GM21786 (cell line): ENCODE measurements around the gene APCDD1.

ENCODE experiments used
- ATAC-seq: cut with Tn5 transposase; IDR thresholded peaks from one replicate; pipeline ENCODE4 v1.9.1; 2021; ENCODE audit not compliant: unreplicated experiment

The APCDD1 gene

DNA sequence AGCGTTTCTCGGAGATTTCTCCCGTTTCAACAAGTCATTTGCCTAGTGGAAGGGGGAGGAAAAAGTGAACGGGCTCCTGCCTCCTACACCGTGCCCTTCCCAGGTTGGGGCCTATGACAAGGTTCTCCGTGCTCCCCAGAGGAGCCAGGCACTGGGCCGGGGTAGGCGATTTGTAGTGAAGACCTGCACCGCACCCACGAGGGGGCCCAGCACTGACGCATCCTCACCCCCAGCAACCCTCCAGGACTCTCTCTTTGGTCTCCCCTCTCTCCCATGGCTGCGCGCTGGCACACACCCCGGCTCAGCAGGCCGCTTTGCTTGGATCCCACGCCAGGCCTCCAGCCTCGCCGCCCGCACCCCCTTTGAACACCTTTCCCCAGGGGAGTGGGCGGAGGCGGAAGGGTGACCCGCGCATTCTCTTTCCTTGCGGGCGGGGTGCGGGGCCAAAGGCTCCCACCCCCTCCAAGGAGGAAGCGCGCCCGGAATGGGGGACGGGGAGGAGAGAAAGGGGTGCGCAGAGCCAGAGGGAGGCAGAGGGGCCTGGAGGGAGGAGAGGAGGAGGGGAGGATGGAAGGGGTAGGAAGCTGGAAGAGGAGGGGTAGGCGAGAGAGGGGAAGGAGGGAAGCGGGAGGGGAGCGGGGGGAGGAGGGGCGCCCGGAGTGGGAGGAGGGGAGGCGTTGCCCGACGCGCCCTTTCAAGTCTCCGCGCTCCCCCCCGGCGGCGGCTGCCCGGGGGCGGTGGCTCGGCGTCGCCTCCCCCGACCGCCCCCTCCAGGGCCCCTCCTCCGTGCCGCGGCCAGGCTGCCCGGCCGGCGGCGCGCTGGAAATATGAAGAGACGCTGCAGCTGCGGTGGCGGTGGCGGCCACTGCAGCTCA is at the start of gene APCDD1:
Gene APCDD1, plus strand, starts transcription at position 830 of the 875 bp plus-strand sequence. CDS start 347 bp downstream, outside the sequence.
- no peak for ATAC-seq

DNA sequence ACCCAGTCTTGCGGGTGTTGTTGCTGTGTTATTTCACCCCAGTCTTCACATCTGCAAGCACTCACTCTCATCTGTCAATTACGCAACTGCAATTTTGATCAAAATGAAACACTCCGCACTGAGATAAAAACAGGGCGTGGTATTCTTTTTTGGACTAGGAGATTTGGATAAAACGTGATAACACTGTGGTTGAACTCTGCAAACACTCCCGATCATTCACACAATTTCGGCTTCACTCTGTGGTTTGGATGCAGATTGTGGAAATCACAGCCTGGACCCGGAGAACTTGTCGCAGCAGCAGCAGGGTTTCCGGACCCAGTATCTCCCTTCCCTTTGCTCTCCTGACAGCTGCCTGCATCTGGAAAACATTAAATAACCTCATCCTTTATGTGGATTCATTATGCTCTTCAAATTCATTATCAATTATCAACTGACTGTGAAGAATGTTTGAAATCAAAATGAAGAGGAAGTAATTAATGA is 49.4 kb upstream of the APCDD1 start:
- ATAC-seq, result no peak

DNA sequence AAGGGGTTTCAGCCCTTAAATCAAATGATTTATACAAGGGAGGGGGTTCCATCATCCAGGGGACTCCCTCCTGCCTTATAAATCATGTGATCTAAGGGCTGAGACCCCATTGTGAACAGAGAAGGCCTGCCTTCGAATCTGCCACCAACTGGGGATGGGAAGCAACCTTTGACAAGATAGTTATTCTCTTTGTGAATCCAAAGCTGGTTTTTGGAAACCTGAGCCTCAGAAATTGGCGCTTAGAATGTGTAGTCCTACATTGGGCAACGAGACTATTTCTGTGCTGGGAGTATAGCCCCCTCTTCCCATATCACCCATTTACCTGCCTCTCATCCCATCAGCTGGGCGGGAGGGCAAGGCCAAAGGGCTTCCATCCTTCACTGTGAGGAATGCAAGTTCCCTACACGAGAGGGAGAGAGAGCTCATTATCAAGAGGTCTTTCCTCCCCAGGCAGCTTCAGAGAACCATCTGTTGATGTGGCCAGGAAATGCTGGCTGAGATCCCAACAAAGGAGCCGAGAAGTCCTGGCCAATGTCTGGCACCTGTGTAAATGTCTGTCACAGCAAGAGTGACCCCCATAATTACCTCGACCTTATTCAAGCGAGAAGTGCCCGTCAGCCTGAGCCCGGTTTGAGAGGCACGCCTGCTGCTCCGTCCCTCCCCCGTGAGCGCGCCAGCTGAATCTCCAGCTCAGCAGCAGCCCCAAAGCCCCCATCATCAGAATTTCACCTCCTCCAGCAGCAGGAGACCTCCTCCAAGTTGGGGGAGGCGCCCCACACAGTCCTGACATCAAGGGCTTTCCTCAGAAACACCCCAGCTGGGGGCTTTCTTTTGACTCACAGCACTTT is 48.4 kb upstream of the APCDD1 start:
- ATAC-seq, result no peak

DNA sequence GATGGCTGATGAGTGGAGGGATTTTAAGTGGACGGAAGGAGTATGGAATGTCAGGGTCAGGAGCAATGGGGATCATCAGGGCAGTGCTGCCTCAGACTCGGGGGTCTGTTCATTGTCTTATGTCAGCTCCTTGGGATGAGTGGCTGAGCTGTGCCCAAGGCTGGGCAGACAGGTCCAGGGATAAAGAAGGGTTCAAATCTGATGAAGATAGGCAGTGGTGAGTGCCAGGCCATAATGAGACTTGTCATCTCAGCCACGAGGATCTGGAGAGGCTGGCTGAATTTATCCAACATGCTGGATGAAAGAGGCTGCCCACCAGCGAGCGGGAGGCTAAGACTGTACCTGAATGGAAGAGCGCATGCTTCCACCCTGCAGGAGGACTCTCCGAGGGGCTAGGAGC is 46.3 kb upstream of the APCDD1 start:
- ATAC-seq, result no peak

DNA sequence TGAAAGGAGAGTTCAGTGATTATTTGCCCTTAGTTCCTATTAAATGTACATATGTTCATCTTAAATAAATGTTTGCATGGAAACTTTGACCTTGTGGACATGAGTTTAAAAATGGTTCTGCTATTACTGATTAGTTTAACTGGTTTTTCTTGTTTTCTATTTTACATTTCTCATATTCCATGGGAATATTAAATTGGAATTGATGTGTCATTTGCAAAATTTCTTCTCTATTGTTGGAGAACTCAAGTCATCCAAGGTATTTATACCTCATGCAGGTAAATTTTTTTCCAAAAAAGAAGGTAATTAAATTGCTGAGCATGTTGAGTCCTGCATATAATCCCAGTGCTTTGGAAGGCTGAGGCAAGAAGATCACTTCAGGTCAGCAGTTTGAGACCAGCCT is 45.4 kb upstream of the APCDD1 start:
- no peak for ATAC-seq

DNA sequence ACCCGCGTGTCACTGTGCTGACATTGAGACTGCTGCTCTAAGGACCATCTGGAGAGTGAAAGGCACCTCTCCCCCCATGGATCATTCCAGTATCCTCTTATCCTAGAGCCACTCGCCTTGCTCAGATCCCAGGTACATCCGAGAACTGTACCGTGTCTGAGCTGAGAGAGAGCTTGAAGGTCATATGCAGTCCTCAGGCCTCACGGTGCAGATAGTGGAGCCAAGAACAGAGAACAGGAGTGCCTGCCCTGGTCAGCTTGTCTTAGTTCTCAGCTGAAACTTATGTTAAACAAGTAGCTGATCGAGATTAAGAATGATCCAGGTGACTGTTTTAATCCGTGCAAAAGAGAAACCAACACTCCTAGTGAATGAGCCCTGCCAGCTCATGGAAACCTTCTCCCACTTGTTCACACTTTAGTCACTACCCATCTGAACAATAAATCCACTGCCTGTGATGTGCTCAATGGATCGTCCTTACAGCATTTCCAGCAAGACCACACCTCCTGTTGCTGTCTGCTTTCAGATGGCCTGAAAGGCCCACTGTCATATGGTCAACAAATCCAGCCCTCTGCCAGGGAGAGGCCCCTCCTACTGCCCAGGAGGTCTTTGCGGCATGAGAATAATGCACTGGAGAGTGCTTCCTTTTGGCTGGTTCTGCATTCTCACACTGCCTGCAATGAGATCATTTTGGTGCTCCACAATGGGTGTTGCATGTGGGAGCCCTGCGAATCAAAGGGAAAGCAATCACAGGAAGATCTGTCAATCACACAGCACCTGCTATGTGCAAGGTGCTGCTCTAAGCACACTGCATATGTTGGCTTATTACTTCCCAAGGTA is 43.7 kb upstream of the APCDD1 start:
- no peak for ATAC-seq

DNA sequence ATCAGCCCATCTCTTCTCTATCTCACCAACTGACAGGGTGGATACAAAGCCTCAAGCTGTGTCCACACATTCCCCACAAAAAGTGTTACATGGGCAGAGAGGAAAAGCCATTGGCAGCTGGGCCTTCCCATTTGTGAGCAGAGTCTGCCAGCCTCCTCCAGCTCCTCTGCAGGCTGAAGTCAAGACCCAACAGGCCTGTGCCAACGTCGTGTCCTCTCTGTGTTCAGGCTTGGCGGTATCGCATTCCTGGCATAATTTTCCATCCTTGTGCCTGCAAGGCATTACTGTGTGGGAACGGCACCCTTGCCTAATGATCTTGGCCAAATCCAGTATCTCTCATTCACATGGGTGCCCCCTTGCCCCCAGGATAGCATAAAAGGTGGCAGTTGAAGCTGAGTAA is 41.5 kb upstream of the APCDD1 start:
- no peak for ATAC-seq

DNA sequence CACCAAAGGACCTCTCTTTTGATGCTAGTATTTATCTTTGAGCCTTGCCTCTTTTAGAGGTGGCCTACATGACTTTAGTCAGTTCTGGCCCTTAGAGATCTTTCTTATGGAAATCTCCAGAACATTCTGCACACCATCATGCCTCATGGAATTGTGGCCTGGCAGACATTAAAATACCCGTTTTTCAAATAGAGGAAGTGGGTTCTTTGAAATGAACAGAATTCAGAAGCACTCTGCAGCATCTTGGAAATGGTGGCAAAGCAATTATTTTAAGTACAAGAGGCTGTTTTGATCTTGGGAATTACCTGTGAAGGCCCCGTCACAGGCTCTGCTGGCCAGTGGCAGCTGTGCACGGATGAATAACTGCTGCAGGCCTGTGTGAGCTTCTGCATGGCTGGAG is 40.7 kb upstream of the APCDD1 start:
- no peak for ATAC-seq

DNA sequence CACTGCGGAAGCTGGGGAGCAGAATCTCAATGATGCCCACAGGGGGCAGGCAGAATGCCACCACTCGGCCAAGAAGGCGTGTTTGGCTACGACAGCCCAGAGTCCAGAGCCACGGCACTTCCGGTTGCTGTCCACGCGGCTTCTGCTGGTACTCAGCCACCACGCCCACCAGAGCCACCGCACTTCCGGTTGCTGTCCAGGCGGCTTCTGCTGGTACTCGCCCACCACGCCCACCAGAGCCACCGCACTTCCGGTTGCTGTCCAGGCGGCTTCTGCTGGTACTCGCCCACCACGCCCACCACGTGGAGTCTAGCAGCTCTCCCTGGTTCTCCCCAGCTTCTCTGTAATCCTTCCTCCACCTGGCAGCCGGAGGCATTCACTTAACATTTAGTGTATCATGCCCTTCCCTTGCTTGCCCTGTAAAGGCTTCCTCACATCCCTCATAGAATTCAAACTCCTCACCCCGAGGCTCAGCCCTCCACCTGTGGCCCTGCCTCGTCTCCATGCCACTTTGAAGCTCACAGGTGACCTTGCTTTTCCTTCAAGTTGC is 40.1 kb upstream of the APCDD1 start:
- no peak for ATAC-seq

DNA sequence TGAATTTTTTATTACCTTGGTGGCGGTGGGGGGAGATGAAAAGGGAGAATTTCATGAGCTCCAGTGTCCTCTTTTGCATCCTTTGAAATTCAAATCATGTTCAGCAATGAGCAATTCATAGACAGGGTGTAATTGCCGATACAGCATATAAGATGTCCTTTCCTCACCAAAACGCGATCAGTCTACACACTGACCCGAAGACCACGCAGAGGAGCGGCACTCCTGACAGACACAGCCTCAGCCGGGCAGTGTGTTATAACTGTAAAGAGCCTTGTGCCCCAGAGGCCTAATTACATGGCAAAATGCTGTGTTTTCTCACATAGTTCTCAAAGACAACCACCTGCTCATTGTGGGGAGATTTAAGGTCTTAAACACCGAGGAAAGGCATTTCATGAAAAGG is 38.4 kb upstream of the APCDD1 start:
- ATAC-seq, result no peak

DNA sequence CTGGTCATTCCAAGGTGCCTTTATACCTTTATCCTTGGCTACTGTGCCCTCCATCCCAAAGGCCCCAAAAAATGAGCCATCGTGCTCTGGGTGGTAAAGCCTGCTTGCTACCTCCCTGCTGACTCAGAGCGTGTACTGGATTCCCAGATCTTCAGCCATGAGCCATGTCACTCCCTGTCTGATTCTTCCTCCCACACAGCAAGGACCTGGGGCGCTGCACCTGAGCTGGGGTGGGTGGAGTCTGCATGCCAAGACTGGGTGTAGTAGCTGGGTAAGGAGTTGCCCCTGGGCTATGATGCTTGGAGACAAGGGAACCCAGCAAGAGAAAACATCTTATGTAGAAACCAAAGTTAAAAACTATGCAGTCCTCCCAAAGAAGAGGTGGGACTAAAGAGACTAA is 37.2 kb upstream of the APCDD1 start:
- ATAC-seq, result no peak

DNA sequence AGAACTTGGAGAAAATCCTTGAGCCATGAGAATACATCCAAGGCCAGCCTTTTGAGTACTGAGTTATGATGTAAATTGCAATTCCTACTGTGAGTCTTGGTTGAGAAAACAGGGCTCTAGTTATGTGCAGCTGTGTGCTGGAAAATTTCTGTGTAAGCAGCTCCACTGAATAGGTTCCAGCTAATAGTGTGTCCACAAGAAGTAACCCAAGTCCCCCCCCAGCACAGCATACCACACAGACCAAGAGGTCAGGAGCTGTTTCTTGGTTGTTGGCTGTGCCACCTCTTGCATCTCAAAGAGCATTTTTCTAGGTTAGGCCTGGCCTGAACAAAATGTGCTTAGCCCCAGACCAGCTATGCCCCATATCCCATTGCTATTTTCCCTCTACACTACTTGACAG is 36.8 kb upstream of the APCDD1 start:
- ATAC-seq, result no peak

DNA sequence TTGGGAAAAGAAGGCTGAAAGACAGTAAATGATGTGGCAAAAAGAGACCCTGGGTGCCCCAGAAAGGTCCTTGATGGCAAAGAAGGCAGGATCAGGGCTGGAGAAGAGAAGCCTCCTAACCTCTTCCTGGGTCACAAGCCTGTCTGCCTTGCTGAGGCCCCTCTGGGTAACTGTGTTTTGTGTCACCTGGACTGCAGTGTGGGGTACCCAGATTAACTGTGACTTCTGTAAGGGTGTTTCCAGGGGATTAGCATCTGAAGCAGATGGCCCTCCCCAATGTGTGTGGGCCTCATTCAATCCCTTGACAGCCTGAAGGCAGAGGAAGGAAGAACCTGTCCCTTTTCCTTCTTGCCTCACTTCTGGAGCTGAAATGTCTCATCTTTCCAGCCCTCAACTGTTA is 35.6 kb upstream of the APCDD1 start:
- no peak for ATAC-seq

DNA sequence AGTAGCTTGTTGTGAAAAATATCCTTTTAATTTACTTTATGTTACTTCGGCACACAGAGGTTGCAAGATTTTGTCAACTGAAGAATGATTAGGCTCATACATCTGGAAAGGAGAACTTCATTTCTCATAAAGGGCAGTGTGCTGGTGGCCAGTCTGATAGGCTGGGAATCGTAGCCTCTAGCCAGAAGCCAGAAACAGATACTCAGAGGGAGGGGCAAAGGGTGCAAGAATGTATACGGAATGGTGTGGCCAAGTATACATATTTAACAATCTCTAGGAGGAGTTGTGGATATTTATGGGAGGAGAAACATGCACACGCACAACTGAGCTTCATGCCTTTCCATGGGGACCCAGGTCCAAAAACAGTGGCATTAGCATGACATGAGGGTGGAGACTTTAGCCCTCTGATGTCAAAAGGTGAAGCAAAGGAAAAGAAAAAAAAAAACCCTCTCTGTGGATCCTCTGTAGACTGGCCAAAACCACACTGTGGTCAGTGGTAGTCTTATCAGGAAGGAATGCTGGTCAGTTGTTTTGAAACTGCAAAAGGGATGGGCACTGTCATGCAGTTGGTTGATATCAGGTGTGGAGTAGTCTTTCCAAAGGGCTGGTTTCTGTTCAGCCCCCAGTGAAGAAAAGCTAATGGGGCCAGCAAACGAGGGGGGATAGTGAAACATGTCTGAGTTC is 34.9 kb upstream of the APCDD1 start:
- no peak for ATAC-seq

DNA sequence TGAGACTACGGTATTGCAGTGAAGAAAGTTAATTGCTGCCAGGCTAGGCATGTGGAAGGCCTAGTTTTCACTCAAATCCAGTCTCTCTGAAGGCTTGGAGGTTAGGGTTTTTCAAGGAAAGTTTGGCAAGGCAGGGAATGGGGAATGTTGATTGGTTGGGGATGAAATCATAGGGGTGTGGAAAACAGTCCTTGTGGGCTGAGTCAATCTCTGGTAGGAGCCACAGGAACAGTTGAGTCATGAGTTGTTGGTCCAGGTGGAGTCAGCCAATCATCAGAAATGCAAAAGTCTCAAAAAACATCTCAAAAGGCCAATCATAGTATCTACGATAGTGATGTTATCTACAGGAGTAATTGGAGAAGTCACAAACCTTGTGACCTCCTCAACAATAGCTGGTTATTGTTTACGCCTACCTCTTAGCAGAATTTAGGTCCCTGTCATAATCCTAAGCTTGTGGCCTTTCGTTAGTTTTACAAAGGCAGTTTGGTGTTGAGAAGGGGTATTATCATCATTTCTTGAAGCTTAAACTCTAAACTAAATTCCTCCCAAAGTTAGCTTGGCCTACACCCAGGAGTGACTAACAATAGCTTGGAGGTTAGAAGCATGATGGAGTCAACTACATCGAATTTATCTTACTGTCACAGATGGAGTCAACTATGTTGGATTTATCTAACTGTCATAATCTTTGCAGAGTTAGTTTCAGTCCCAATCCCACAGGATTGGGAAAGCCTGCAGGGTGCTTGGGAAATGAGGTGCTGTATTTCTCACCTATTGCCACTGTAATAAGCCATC is 33.7 kb upstream of the APCDD1 start:
- ATAC-seq, result no peak

DNA sequence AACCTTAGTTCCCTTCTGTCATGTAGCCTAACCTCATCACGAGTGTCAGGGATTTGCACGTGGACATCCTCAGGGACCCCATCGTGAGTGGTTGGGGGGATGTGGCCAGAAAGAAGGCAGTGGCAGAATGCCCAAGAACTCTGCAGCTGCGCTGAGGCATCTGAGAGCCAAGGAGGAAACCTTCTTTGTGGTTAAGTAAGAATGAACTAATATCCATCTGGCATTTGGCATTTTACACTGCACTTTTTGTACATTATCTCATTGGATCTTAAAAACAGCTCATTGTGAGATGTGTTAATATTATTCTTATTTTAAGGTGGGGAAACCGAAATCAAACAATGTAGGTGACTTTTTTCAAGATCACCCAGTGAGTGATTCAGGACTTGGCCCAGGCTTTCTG is 32.6 kb upstream of the APCDD1 start:
- no peak for ATAC-seq

DNA sequence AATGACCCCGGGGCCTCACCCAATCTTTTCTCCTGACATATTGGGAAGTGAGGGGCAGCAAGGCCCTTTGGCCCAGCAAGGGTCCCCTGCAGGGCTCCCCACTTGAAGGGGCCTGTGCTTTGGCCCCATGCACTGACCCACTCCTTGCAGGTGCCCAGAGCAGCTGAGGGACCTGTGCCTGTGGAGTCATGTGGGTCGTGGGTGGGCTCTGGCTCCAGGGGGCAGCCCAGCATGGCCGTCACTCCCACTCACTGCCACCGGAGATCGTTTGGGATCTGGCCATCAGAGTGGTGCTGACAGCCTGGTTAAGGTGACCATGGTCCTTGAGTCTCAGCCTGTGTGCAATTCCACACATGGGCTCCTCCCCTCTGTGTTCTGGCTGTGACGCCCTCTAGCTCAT is 31.7 kb upstream of the APCDD1 start:
- ATAC-seq, result no peak

DNA sequence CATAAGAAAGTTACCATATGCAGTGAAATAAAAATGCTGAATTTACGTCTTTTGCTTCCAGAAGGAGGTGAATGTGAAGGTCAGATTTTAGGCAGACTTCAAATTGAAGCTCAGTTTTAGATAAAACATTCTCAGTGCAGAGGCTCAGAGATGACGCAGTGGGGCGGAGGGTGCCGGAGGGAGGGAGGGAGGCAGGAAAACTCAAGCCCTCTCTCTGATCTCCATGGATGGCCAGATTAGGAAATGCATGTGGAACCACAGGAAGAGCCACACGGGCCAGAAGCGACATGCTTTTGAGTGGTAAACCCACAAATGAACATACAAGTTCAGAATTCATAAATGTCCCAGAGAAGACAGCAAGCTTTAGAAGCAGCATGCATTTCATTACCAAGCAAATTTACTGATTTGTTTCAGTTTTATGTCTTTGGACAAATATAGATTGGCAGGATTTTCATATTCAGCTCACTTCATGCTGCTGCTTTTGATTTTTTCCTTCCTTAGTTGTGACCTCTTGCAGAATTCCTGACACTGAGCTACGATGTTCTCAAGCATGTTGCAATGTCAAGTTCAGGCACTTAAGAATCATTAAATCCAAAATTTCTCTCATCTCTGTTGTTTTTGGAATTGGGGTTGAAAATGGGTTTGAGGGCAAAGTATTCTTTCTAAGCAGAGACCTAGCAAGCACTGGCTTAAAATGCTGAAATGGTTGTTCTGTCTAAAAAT is 29.7 kb upstream of the APCDD1 start:
- no peak for ATAC-seq

DNA sequence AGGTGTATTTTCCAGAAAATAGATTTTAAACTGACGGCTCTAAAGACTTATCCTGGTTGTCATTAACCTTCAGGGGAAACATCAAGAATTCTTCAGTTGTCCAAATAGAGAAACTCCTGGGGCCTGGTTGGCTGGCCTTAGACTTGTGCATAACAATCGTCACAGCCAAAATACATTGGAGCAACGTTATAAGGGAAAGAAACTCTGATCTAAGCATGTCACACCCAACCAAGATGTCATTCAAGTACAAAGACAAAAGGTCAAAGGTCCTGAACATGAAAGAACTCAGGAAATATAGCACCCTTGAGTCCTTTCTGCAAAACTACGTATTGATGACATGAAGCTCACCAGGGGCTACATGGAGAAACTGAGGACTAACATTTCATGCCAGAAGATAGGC is 23.8 kb upstream of the APCDD1 start:
- no peak for ATAC-seq
